Measurements from ENCODE around the gene DMKN. TPM values are rescaled to one million over a fixed set of nuclear protein-coding genes. Genes with fewer than 3 reads are reported as not detected.

Gene DMKN
- total and polyA plus RNA-seq, 2 of the 8 experiments (the other 6 are each of a cell fraction or from before 2014, with no cell fraction given), result 290 to 330 TPM

DNA sequence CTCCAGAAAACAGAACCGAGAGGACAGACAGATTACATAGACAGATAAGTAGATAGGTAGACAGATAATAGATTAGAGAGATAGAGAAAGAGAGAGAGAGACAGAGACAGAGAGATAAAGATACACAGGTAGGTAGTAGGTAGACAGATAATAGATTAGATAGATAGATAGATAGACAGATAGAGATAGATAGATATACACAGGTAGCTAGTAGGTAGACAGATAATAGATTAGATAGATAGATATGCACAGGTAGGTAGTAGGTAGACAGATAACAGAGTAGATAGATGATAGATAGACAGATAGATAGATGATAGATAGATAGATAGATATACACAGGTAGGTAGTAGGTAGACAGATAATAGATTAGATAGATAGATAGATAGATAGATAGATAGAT lies 55.3 kb downstream of the DMKN start:
- H2BK12ac ChIP-seq (ENCODE audit: low read depth, low read length), result no peak overlapping the region
- H2BK15ac ChIP-seq (ENCODE audit: low read length), result no peak overlapping the region
- H2BK5ac ChIP-seq (ENCODE audit: low read depth, low read length), result no peak overlapping the region
- H3K4ac ChIP-seq (replicated peaks; ENCODE audit: insufficient read length, low read depth, low read length), result no peak overlapping the region
- no peak overlapping the region for H4K91ac ChIP-seq (replicated peaks; ENCODE audit: insufficient read length, low read length)
- no peaks in the 10 kb centered on the region for H3K79me2 ChIP-seq (ENCODE audit: control insufficient read depth in 1 of 2, insufficient read depth in 2 of 2, low read length in 2 of 2)
- FAIRE-seq (no peak), DNase-seq (ENCODE audit: low read depth in 1 of 2, low spot score in 2 of 2) (no peak)
- H3K23me2 ChIP-seq (ENCODE audit: low read depth, low read length), result peaks cover 1% of the 10 kb centered on the region; the same call in 1 of the 2 replicates
- ChIA-PET POLR2A (ENCODE audit: partially characterized antibody) (no interaction called here), CTCF (ENCODE audit: partially characterized antibody) (interaction anchor here (2.3 kb wide), 1 partner anchor 11 kb away, joined by 14 read pairs; no protein-coding TSS in a partner anchor)
- H2AFZ ChIP-seq (ENCODE audit: low read length), result no peak overlapping the region
- H3K9ac ChIP-seq (replicated peaks in 1 of 4; ENCODE audit: extremely low read depth in 1 of 4, low read depth in 3 of 4, low read length in 3 of 4), result no peak overlapping the region
- H3K18ac ChIP-seq (ENCODE audit: extremely low read depth, low read length), result no peak overlapping the region
- no peaks in the 10 kb centered on the region for H3K79me1 ChIP-seq (ENCODE audit: low read depth, low read length)
- H2AK5ac ChIP-seq (ENCODE audit: low read depth, low read length), result no peak overlapping the region
- H2BK120ac ChIP-seq (replicated peaks; ENCODE audit: low read depth, low read length), result no peak overlapping the region
- no peak for TF ChIP-seq NRF1 (IDR thresholded peaks at IDR 0.05; ENCODE audit: low read depth, low read length)
- TF ChIP-seq EZH2 (IDR thresholded peaks at IDR 0.05; ENCODE audit: low read depth, low read length, severe bottlenecking), result no peak
- no peak for TF ChIP-seq ASH2L (IDR thresholded peaks at IDR 0.05; ENCODE audit: low read length)
- TF ChIP-seq HDAC6 (IDR thresholded peaks at IDR 0.05; ENCODE audit: low read depth, low read length), result no peak
- TF ChIP-seq JUND (IDR thresholded peaks at IDR 0.05; ENCODE audit: low read length), result no peak
- no peak for TF ChIP-seq RBBP5 (IDR thresholded peaks at IDR 0.05; ENCODE audit: borderline replicate concordance, low read depth, low read length)
- no peak for TF ChIP-seq BCL11A (IDR thresholded peaks at IDR 0.05; ENCODE audit: low read depth in 2 of 2, low read length in 2 of 2)
- no peak for TF ChIP-seq CHD1 (IDR thresholded peaks at IDR 0.05; ENCODE audit: low read depth, low read length)
- TF ChIP-seq, protein P1, sequence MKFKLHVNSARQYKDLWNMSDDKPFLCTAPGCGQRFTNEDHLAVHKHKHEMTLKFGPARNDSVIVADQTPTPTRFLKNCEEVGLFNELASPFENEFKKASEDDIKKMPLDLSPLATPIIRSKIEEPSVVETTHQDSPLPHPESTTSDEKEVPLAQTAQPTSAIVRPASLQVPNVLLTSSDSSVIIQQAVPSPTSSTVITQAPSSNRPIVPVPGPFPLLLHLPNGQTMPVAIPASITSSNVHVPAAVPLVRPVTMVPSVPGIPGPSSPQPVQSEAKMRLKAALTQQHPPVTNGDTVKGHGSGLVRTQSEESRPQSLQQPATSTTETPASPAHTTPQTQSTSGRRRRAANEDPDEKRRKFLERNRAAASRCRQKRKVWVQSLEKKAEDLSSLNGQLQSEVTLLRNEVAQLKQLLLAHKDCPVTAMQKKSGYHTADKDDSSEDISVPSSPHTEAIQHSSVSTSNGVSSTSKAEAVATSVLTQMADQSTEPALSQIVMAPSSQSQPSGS (IDR thresholded peaks at IDR 0.05; ENCODE audit: low read length), result no peak
- no peaks in the 10 kb centered on the region for H4K20me1 ChIP-seq (replicated peaks in 1 of 2; ENCODE audit: control insufficient read depth in 1 of 2, insufficient read depth in 2 of 2, low read length in 2 of 2)
- no peak overlapping the region for H4K5ac ChIP-seq (ENCODE audit: insufficient read length, low read depth, low read length)
- no peaks in the 10 kb centered on the region for H3K27me3 ChIP-seq (replicated peaks in 1 of 4; ENCODE audit: control insufficient read depth in 3 of 4, extremely low read depth in 1 of 4, insufficient read depth in 3 of 4, low read length in 3 of 4)
- WGBS, 2 experiments (ENCODE audit: extremely low coverage in 1 of 2, insufficient coverage in 1 of 2, insufficient read length in 1 of 2, insufficient replicate concordance in 2 of 2, low coverage in 1 of 2, low lambda C conversion rate in 2 of 2, missing lambda C conversion rate in 1 of 2), result 80% methylated on average over 1 of the region's 1 CpG; no CpG with 5 or more reads in 1 of the 2 experiments
- no peaks in the 10 kb centered on the region for H3K9me3 ChIP-seq (ENCODE audit: insufficient read depth in 2 of 2, low read depth in 1 of 2, low read length in 1 of 2)
- no peak overlapping the region for H3K4me2 ChIP-seq (ENCODE audit: insufficient read depth in 1 of 2, low read depth in 2 of 2, low read length in 2 of 2)
- H3K14ac ChIP-seq (ENCODE audit: insufficient read length), result no peak overlapping the region
- no peak overlapping the region for H3K23ac ChIP-seq (ENCODE audit: insufficient read length)
- H4K8ac ChIP-seq (ENCODE audit: extremely low read depth, insufficient read depth, low read length), result no peak overlapping the region
- H2BK20ac ChIP-seq (ENCODE audit: low read length), result no peak overlapping the region
- no peaks in the 10 kb centered on the region for H3K36me3 ChIP-seq (ENCODE audit: control insufficient read depth in 2 of 4, insufficient read depth in 4 of 4, low read length in 3 of 4)
- no peak overlapping the region for H3K27ac ChIP-seq (ENCODE audit: low read depth, low read length)
- H3K56ac ChIP-seq (replicated peaks; ENCODE audit: insufficient read length, low read depth, low read length), result no peak overlapping the region
- no peaks in the 10 kb centered on the region for H3K4me1 ChIP-seq (replicated peaks in 1 of 4; ENCODE audit: control insufficient read depth in 3 of 4, insufficient read depth in 4 of 4, low read length in 3 of 4)
- no peak overlapping the region for H3K4me3 ChIP-seq (ENCODE audit: extremely low read depth in 1 of 4, insufficient read depth in 2 of 4, low read depth in 3 of 4, low read length in 4 of 4)

Measured in H1 (cell line).